ENCODE results near the gene SELENOF.

SELENOF gene

GRCh38 chr1:86942042-86942441, 28.1 kb upstream of the SELENOF start:
- Histone ChIP-seq H3K27me3 (ENCODE audit: control insufficient read depth in 5 of 5, insufficient read depth in 4 of 5, low read length in 5 of 5) (no peaks in the 10 kb centered on the region), H3K27ac (ENCODE audit: low read depth, low read length) (no peak overlapping the region), H3K36me3 (ENCODE audit: control insufficient read depth in 5 of 5, insufficient read depth in 5 of 5, low read length in 5 of 5) (no peaks in the 10 kb centered on the region), H3K4me3 (ENCODE audit: low read depth in 1 of 5, low read length in 5 of 5) (no peak overlapping the region), H3K4me1 (ENCODE audit: control insufficient read depth in 5 of 5, insufficient read depth in 5 of 5, low read length in 5 of 5) (no peaks in the 10 kb centered on the region), H3K9ac (ENCODE audit: low read length in 5 of 5) (no peak overlapping the region), H3K9me3 (ENCODE audit: control insufficient read depth in 5 of 5, low read length in 5 of 5) (no peaks in the 10 kb centered on the region)

- Histone ChIP-seq H3K27ac (ENCODE audit: low read depth, low read length) (no peak overlapping the region), H3K9ac (ENCODE audit: low read length in 5 of 5) (no peak overlapping the region), H3K36me3 (ENCODE audit: control insufficient read depth in 5 of 5, insufficient read depth in 5 of 5, low read length in 5 of 5) (no peaks in the 10 kb centered on the region), H3K4me3 (ENCODE audit: low read depth in 1 of 5, low read length in 5 of 5) (no peak overlapping the region), H3K9me3 (ENCODE audit: control insufficient read depth in 5 of 5, low read length in 5 of 5) (no peaks in the 10 kb centered on the region), H3K4me1 (ENCODE audit: control insufficient read depth in 5 of 5, insufficient read depth in 5 of 5, low read length in 5 of 5) (no peaks in the 10 kb centered on the region), H3K27me3 (ENCODE audit: control insufficient read depth in 5 of 5, insufficient read depth in 4 of 5, low read length in 5 of 5) (no peaks in the 10 kb centered on the region)
Measured at GRCh38 chr1:86940599-86940998, 26.7 kb upstream of the SELENOF start.

- H3K27me3 ChIP-seq (ENCODE audit: control insufficient read depth in 5 of 5, insufficient read depth in 4 of 5, low read length in 5 of 5): no peaks in the 10 kb centered on the region
- no peak overlapping the region for H3K9ac ChIP-seq (ENCODE audit: low read length in 5 of 5)
- H3K4me3 ChIP-seq (ENCODE audit: low read depth in 1 of 5, low read length in 5 of 5): no peak overlapping the region
- no peaks in the 10 kb centered on the region for H3K36me3 ChIP-seq (ENCODE audit: control insufficient read depth in 5 of 5, insufficient read depth in 5 of 5, low read length in 5 of 5)
- H3K4me1 ChIP-seq (ENCODE audit: control insufficient read depth in 5 of 5, insufficient read depth in 5 of 5, low read length in 5 of 5): no peaks in the 10 kb centered on the region
- no peak overlapping the region for H3K27ac ChIP-seq (ENCODE audit: low read depth, low read length)
- no peaks in the 10 kb centered on the region for H3K9me3 ChIP-seq (ENCODE audit: control insufficient read depth in 5 of 5, low read length in 5 of 5)
Measured at GRCh38 chr1:86939406-86939805, 25.5 kb upstream of the SELENOF start.

GRCh38 chr1:86938855-86939254, 24.9 kb upstream of the SELENOF start:
- Histone ChIP-seq H3K4me1 (ENCODE audit: control insufficient read depth in 5 of 5, insufficient read depth in 5 of 5, low read length in 5 of 5) (no peaks in the 10 kb centered on the region), H3K9me3 (ENCODE audit: control insufficient read depth in 5 of 5, low read length in 5 of 5) (no peaks in the 10 kb centered on the region), H3K27ac (ENCODE audit: low read depth, low read length) (no peak overlapping the region), H3K4me3 (ENCODE audit: low read depth in 1 of 5, low read length in 5 of 5) (no peak overlapping the region), H3K9ac (ENCODE audit: low read length in 5 of 5) (no peak overlapping the region), H3K27me3 (ENCODE audit: control insufficient read depth in 5 of 5, insufficient read depth in 4 of 5, low read length in 5 of 5) (no peaks in the 10 kb centered on the region), H3K36me3 (ENCODE audit: control insufficient read depth in 5 of 5, insufficient read depth in 5 of 5, low read length in 5 of 5) (no peaks in the 10 kb centered on the region)

- no peaks in the 10 kb centered on the region for H3K9me3 ChIP-seq (ENCODE audit: control insufficient read depth in 5 of 5, low read length in 5 of 5)
- H3K9ac ChIP-seq (ENCODE audit: low read length in 5 of 5): no peak overlapping the region
- no peaks in the 10 kb centered on the region for H3K27me3 ChIP-seq (ENCODE audit: control insufficient read depth in 5 of 5, insufficient read depth in 4 of 5, low read length in 5 of 5)
- no peak overlapping the region for H3K4me3 ChIP-seq (ENCODE audit: low read depth in 1 of 5, low read length in 5 of 5)
- no peaks in the 10 kb centered on the region for H3K4me1 ChIP-seq (ENCODE audit: control insufficient read depth in 5 of 5, insufficient read depth in 5 of 5, low read length in 5 of 5)
- H3K36me3 ChIP-seq (ENCODE audit: control insufficient read depth in 5 of 5, insufficient read depth in 5 of 5, low read length in 5 of 5): no peaks in the 10 kb centered on the region
- no peak overlapping the region for H3K27ac ChIP-seq (ENCODE audit: low read depth, low read length)
Measured at GRCh38 chr1:86938450-86938849, 24.5 kb upstream of the SELENOF start.

- no peaks in the 10 kb centered on the region for H3K36me3 ChIP-seq (ENCODE audit: control insufficient read depth in 5 of 5, insufficient read depth in 5 of 5, low read length in 5 of 5)
- H3K27ac ChIP-seq (ENCODE audit: low read depth, low read length): no peak overlapping the region
- no peak overlapping the region for H3K9ac ChIP-seq (ENCODE audit: low read length in 5 of 5)
- H3K4me3 ChIP-seq (ENCODE audit: low read depth in 1 of 5, low read length in 5 of 5): no peak overlapping the region
- H3K4me1 ChIP-seq (ENCODE audit: control insufficient read depth in 5 of 5, insufficient read depth in 5 of 5, low read length in 5 of 5): no peaks in the 10 kb centered on the region
- H3K27me3 ChIP-seq (ENCODE audit: control insufficient read depth in 5 of 5, insufficient read depth in 4 of 5, low read length in 5 of 5): no peaks in the 10 kb centered on the region
- H3K9me3 ChIP-seq (ENCODE audit: control insufficient read depth in 5 of 5, low read length in 5 of 5): no peaks in the 10 kb centered on the region
Measured at GRCh38 chr1:86933562-86934377, 19.8 kb upstream of the SELENOF start.

GRCh38 chr1:86933051-86933450, 19.1 kb upstream of the SELENOF start:
- no peak overlapping the region for H3K9ac ChIP-seq (ENCODE audit: low read length in 5 of 5)
- no peak overlapping the region for H3K27ac ChIP-seq (ENCODE audit: low read depth, low read length)
- no peak overlapping the region for H3K4me3 ChIP-seq (ENCODE audit: low read depth in 1 of 5, low read length in 5 of 5)
- H3K27me3 ChIP-seq (ENCODE audit: control insufficient read depth in 5 of 5, insufficient read depth in 4 of 5, low read length in 5 of 5): no peaks in the 10 kb centered on the region
- H3K9me3 ChIP-seq (ENCODE audit: control insufficient read depth in 5 of 5, low read length in 5 of 5): no peaks in the 10 kb centered on the region
- H3K4me1 ChIP-seq (ENCODE audit: control insufficient read depth in 5 of 5, insufficient read depth in 5 of 5, low read length in 5 of 5): no peaks in the 10 kb centered on the region
- no peaks in the 10 kb centered on the region for H3K36me3 ChIP-seq (ENCODE audit: control insufficient read depth in 5 of 5, insufficient read depth in 5 of 5, low read length in 5 of 5)

GRCh38 chr1:86928819-86929218, 14.9 kb upstream of the SELENOF start:
- peaks cover 0 to 4% (median 0%) of the 10 kb centered on the region in 5 donors for H3K9me3 ChIP-seq (ENCODE audit: control insufficient read depth in 5 of 5, low read length in 5 of 5)
- H3K9ac ChIP-seq (ENCODE audit: low read length in 5 of 5): no peak overlapping the region
- no peaks in the 10 kb centered on the region for H3K36me3 ChIP-seq (ENCODE audit: control insufficient read depth in 5 of 5, insufficient read depth in 5 of 5, low read length in 5 of 5)
- H3K4me1 ChIP-seq (ENCODE audit: control insufficient read depth in 5 of 5, insufficient read depth in 5 of 5, low read length in 5 of 5): no peaks in the 10 kb centered on the region
- no peaks in the 10 kb centered on the region for H3K27me3 ChIP-seq (ENCODE audit: control insufficient read depth in 5 of 5, insufficient read depth in 4 of 5, low read length in 5 of 5)
- no peak overlapping the region for H3K27ac ChIP-seq (ENCODE audit: low read depth, low read length)
- no peak overlapping the region for H3K4me3 ChIP-seq (ENCODE audit: low read depth in 1 of 5, low read length in 5 of 5)

GRCh38 chr1:86926883-86927282, 13.0 kb upstream of the SELENOF start:
- no peak overlapping the region for H3K4me3 ChIP-seq (ENCODE audit: low read depth in 1 of 5, low read length in 5 of 5)
- H3K9me3 ChIP-seq (ENCODE audit: control insufficient read depth in 5 of 5, low read length in 5 of 5): peaks cover 0 to 4% (median 0%) of the 10 kb centered on the region in 5 donors
- no peaks in the 10 kb centered on the region for H3K36me3 ChIP-seq (ENCODE audit: control insufficient read depth in 5 of 5, insufficient read depth in 5 of 5, low read length in 5 of 5)
- H3K27ac ChIP-seq (ENCODE audit: low read depth, low read length): no peak overlapping the region
- no peak overlapping the region for H3K9ac ChIP-seq (ENCODE audit: low read length in 5 of 5)
- H3K27me3 ChIP-seq (ENCODE audit: control insufficient read depth in 5 of 5, insufficient read depth in 4 of 5, low read length in 5 of 5): no peaks in the 10 kb centered on the region
- no peaks in the 10 kb centered on the region for H3K4me1 ChIP-seq (ENCODE audit: control insufficient read depth in 5 of 5, insufficient read depth in 5 of 5, low read length in 5 of 5)

- Histone ChIP-seq H3K36me3 (ENCODE audit: control insufficient read depth in 5 of 5, insufficient read depth in 5 of 5, low read length in 5 of 5) (no peaks in the 10 kb centered on the region), H3K4me3 (ENCODE audit: low read depth in 1 of 5, low read length in 5 of 5) (no peak overlapping the region), H3K9ac (ENCODE audit: low read length in 5 of 5) (no peak overlapping the region), H3K9me3 (ENCODE audit: control insufficient read depth in 5 of 5, low read length in 5 of 5) (peaks cover 0 to 4% (median 0%) of the 10 kb centered on the region in 5 donors), H3K27ac (ENCODE audit: low read depth, low read length) (no peak overlapping the region), H3K4me1 (ENCODE audit: control insufficient read depth in 5 of 5, insufficient read depth in 5 of 5, low read length in 5 of 5) (no peaks in the 10 kb centered on the region), H3K27me3 (ENCODE audit: control insufficient read depth in 5 of 5, insufficient read depth in 4 of 5, low read length in 5 of 5) (no peaks in the 10 kb centered on the region)
Measured at GRCh38 chr1:86925742-86926141, 11.8 kb upstream of the SELENOF start.
